Neural cell (in vitro differentiated cells): ENCODE data around the gene SMAP1.

Experiments
- EZH2 ChIP-seq: fragments of 200-600, 300-800 bp; shearing (Covaris generic), sonication (generic); IDR thresholded peaks from 2 replicates; pipeline ENCODE4 v1.6.1; 2014; ENCODE audit warnings: antibody characterized with exemption, low read length, borderline replicate concordance, mild to moderate bottlenecking; ENCODE audit not compliant: insufficient read depth, poor library complexity, severe bottlenecking
- MXI1 ChIP-seq: fragments of 450-650 bp; conservative IDR thresholded peaks from 2 replicates; pipeline ENCODE4 v1.6.1; 2014; ENCODE audit warnings: antibody characterized with exemption, mild to moderate bottlenecking; ENCODE audit not compliant: poor library complexity, severe bottlenecking
- POLR2AphosphoS5 ChIP-seq: IDR thresholded peaks from 2 replicates; pipeline ENCODE4 v1.6.1; 2012
- TF ChIP-seq, protein P1 (sequence below): fragments of 450-650 bp; IDR thresholded peaks from 2 replicates; pipeline ENCODE4 v1.5.1; 2014; ENCODE audit warnings: antibody characterized with exemption, mild to moderate bottlenecking, moderate library complexity; ENCODE audit not compliant: poor library complexity, severe bottlenecking

DNA sequence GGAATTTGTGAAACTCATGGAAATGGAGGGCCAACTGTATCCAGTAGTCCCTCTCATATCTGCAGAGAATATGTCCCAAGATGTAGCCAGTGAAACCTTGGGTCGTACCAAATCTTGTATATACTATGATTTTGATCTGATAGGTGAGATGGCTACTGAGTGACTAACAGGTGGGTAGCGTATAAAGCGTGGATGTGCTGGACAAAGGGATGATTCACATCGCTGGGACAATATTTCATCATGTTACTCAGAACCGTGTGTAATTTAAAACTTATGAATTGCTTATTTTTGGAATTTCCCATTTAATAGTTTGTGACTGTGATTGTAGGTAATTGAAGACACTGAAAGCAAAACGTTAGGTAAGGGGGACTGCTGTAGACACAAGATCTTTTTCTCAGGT, 144.1 kb downstream of the SMAP1 start:
- no peak for TF ChIP-seq POLR2AphosphoS5
- no peak for TF ChIP-seq EZH2
- TF ChIP-seq, protein P1, sequence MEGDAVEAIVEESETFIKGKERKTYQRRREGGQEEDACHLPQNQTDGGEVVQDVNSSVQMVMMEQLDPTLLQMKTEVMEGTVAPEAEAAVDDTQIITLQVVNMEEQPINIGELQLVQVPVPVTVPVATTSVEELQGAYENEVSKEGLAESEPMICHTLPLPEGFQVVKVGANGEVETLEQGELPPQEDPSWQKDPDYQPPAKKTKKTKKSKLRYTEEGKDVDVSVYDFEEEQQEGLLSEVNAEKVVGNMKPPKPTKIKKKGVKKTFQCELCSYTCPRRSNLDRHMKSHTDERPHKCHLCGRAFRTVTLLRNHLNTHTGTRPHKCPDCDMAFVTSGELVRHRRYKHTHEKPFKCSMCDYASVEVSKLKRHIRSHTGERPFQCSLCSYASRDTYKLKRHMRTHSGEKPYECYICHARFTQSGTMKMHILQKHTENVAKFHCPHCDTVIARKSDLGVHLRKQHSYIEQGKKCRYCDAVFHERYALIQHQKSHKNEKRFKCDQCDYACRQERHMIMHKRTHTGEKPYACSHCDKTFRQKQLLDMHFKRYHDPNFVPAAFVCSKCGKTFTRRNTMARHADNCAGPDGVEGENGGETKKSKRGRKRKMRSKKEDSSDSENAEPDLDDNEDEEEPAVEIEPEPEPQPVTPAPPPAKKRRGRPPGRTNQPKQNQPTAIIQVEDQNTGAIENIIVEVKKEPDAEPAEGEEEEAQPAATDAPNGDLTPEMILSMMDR = no peak
- TF ChIP-seq MXI1 = no peak
